ENCODE measurements around the gene MEIS2.

MEIS2 gene

GRCh38 chr15:37056177-37057121, 43.9 kb downstream of the MEIS2 start:
- H3K4me3 ChIP-seq (replicated peaks in 1 of 2; ENCODE audit: low read depth in 2 of 2, low read length in 2 of 2), result no peak overlapping the region
- peak; percentile 25 to 71 for DNase-seq (ENCODE audit: low read depth in 2 of 2)
- no peak for TF ChIP-seq CTCF (IDR thresholded peaks at IDR 0.05; ENCODE audit: low read depth, low read length)

- DNase-seq (ENCODE audit: low read depth in 2 of 2), result no peak
- no peak overlapping the region for H3K4me3 ChIP-seq (replicated peaks in 1 of 2; ENCODE audit: low read depth in 2 of 2, low read length in 2 of 2)
- no peak for TF ChIP-seq CTCF (IDR thresholded peaks at IDR 0.05; ENCODE audit: low read depth, low read length)
Observed at GRCh38 chr15:37055481-37055880, 44.9 kb downstream of the MEIS2 start.

GRCh38 chr15:37054336-37054735, 46.0 kb downstream of the MEIS2 start:
- no peak for DNase-seq (ENCODE audit: low read depth in 2 of 2)
- no peak overlapping the region for H3K4me3 ChIP-seq (replicated peaks in 1 of 2; ENCODE audit: low read depth in 2 of 2, low read length in 2 of 2)
- TF ChIP-seq CTCF (IDR thresholded peaks at IDR 0.05; ENCODE audit: low read depth, low read length), result no peak

GRCh38 chr15:37053166-37053565, 47.2 kb downstream of the MEIS2 start:
- no peak overlapping the region for H3K4me3 ChIP-seq (replicated peaks in 1 of 2; ENCODE audit: low read depth in 2 of 2, low read length in 2 of 2)
- DNase-seq (ENCODE audit: low read depth in 2 of 2), result peak; percentile 31 to 80
- TF ChIP-seq CTCF (IDR thresholded peaks at IDR 0.05; ENCODE audit: low read depth, low read length), result no peak

GRCh38 chr15:37050345-37050744, 50.0 kb downstream of the MEIS2 start:
- DNase-seq (ENCODE audit: low read depth in 2 of 2), result no peak
- TF ChIP-seq CTCF (IDR thresholded peaks at IDR 0.05; ENCODE audit: low read depth, low read length), result no peak
- H3K4me3 ChIP-seq (replicated peaks in 1 of 2; ENCODE audit: low read depth in 2 of 2, low read length in 2 of 2), result no peak overlapping the region

- peak; percentile 75 to 82 for DNase-seq (ENCODE audit: low read depth in 2 of 2)
- H3K4me3 ChIP-seq (replicated peaks in 1 of 2; ENCODE audit: low read depth in 2 of 2, low read length in 2 of 2), result no peak overlapping the region
- TF ChIP-seq CTCF (IDR thresholded peaks at IDR 0.05; ENCODE audit: low read depth, low read length), result no peak
Observed at GRCh38 chr15:37046876-37047614, 53.3 kb downstream of the MEIS2 start.
